Gastrocnemius medialis (tissue), 4 donors: ENCODE measurements around the gene XYLB. TPM values are rescaled to one million over a fixed set of nuclear protein-coding genes. Genes with fewer than 3 reads are reported as not detected.

Source experiments
- ATAC-seq, 2 donors: fragments of 150-250 bp; one replicate each; pipeline ENCODE4 v1.9.1; 2016
- DNase-seq, 2 donors: peaks; one replicate each; pipeline ENCODE4 v3.0.0-alpha.2; 2019
- H3K27ac ChIP-seq, 4 donors: fragments of 200-600 bp; sonication (generic); 1 replicate in 1 of 4; 2 replicates in 3 of 4; pipeline ENCODE4 v1.5.1; 2016 to 2018; ENCODE audit warnings: mild to moderate bottlenecking in 2 of 4, moderate library complexity in 1 of 4
- H3K27me3 ChIP-seq, 3 donors: fragments of 200-600 bp; sonication (generic) in 2 of 3; 1 replicate in 1 of 3; 2 replicates in 2 of 3; pipeline versions ENCODE4 v1.5.1 to v1.6.0; 2016 to 2019; ENCODE audit warnings: mild to moderate bottlenecking in 1 of 3, moderate library complexity in 1 of 3
- H3K36me3 ChIP-seq, 2 donors: fragments of 200-600 bp; sonication (generic) in 1 of 2; one replicate each; pipeline ENCODE4 v1.5.1; 2017 to 2018
- H3K4me1 ChIP-seq, 2 donors: fragments of 200-600 bp; sonication (generic) in 1 of 2; one replicate each; pipeline ENCODE4 v1.5.1; 2016 to 2017; ENCODE audit warnings: mild to moderate bottlenecking in 2 of 2
- H3K4me3 ChIP-seq, 4 donors: fragments of 200-600 bp; sonication (generic) in 3 of 4; 1 replicate in 1 of 4; 2 replicates in 3 of 4; pipeline ENCODE4 v1.5.1; 2016 to 2019; ENCODE audit warnings: mild to moderate bottlenecking in 2 of 4
- H3K9me3 ChIP-seq, 3 donors: fragments of 200-600 bp; sonication (generic) in 2 of 3; 1 replicate in 1 of 3; 2 replicates in 2 of 3; pipeline ENCODE4 v1.5.1; 2016 to 2019
- POLR2A ChIP-seq, 2 donors: fragments of 450-650 bp; IDR thresholded peaks; one replicate each; pipeline ENCODE4 v1.6.1; 2017; ENCODE audit warnings: antibody characterized with exemption in 2 of 2, mild to moderate bottlenecking in 2 of 2, moderate library complexity in 2 of 2
- in situ Hi-C, 4 donors: fragments of 200-750 bp; cut with MboI; loops; one replicate each; pipeline versions ENCODE4 v1.15.0 to v1.8.0; 2017; ENCODE audit warnings: low sequenced_read_pairs in 4 of 4
- intact Hi-C: fragments of 100-400 bp; cut with DNase I; formaldehyde crosslinking; loops from one replicate; pipeline ENCODE4 v1.15.1; 2023; ENCODE audit warnings: low total_unique reads
- total RNA-seq, 4 donors: library from RNA; depleted of rRNA; stranded (reverse); fragments of >200 nt; gene quantifications; one replicate each; pipeline versions ENCODE4 v1.1.0 to v1.2.3, GENCODE V29; 2016
- TF ChIP-seq, protein P1 (sequence below), 5 experiments: fragments of 450-650 bp in 3 of 5; fragments of 200-600 bp in 2 of 5; sonication (generic) in 2 of 5; IDR thresholded peaks in 4 of 5; conservative IDR thresholded peaks in 1 of 5; 1 replicate in 4 of 5; 2 replicates in 1 of 5; pipeline ENCODE4 v1.5.1; 2016 to 2019; ENCODE audit warnings: antibody characterized with exemption in 5 of 5, mild to moderate bottlenecking in 3 of 5, moderate library complexity in 3 of 5

Gene XYLB
- total RNA-seq, 4 donors from 2014 or later, result 0.23 to 1.1 (median 0.44) TPM

DNA sequence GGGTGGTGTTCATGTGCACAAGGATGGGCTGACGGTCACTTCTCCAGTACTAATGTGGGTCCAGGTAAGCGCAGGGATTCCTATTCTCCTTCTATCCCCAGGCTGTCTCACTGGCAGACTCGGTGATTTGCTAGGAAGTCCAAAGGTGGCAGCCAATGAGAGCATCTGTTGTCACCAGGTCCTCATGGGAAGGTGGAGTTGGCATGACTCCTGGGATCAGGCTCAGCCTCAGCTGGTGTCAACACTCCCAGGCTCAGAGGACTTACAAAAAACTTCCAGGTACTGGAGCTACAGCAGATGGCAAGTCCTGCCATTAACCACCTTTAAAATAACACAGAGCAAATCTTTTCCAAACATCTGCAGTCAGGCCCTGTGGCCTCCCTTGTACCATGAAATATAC, 13.8 kb downstream of the XYLB start:
- Histone ChIP-seq H3K27me3 (no peaks in the 10 kb centered on the region), H3K9me3 (no peaks in the 10 kb centered on the region), H3K27ac (no peak overlapping the region), H3K4me3 (no peak overlapping the region), H3K36me3 (no peaks in the 10 kb centered on the region), H3K4me1 (no peaks in the 10 kb centered on the region)
- in situ Hi-C loops, result no loop called here
- DNase-seq, result no peak
- no peak for ATAC-seq
- intact Hi-C loops, result no loop called here
- no peak for TF ChIP-seq POLR2A (IDR thresholded peaks at IDR 0.05)
- TF ChIP-seq, protein P1, sequence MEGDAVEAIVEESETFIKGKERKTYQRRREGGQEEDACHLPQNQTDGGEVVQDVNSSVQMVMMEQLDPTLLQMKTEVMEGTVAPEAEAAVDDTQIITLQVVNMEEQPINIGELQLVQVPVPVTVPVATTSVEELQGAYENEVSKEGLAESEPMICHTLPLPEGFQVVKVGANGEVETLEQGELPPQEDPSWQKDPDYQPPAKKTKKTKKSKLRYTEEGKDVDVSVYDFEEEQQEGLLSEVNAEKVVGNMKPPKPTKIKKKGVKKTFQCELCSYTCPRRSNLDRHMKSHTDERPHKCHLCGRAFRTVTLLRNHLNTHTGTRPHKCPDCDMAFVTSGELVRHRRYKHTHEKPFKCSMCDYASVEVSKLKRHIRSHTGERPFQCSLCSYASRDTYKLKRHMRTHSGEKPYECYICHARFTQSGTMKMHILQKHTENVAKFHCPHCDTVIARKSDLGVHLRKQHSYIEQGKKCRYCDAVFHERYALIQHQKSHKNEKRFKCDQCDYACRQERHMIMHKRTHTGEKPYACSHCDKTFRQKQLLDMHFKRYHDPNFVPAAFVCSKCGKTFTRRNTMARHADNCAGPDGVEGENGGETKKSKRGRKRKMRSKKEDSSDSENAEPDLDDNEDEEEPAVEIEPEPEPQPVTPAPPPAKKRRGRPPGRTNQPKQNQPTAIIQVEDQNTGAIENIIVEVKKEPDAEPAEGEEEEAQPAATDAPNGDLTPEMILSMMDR (IDR thresholded peaks at IDR 0.05 in 4 of 5, conservative IDR thresholded peaks at IDR 0.05 in 1 of 5), result no peak

DNA sequence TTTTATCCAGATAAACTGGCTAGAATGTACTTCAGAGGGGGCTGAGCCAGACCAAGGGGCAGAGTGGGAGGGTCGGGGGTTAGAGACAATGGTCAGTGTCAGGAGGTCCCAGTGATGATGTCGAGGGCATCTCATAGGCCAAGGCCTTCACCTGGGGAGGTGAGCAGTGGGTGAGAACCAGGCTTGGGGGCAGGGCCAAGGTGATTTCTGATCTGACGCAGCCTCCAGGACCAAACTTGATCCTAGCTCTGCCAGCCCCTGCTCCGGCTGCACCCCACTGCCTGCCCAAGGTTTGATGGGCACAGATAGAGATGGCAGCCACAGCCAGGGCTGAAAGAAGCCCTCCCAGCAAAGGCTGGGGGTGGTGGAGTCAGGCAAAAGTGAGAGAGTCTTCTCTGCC, 14.9 kb downstream of the XYLB start:
- intact Hi-C loops (no loop called here), in situ Hi-C loops (no loop called here)
- Histone ChIP-seq H3K4me3 (no peak overlapping the region), H3K36me3 (no peaks in the 10 kb centered on the region), H3K4me1 (no peaks in the 10 kb centered on the region), H3K9me3 (no peaks in the 10 kb centered on the region), H3K27ac (no peak overlapping the region), H3K27me3 (no peaks in the 10 kb centered on the region)
- TF ChIP-seq, protein P1 (IDR thresholded peaks at IDR 0.05 in 4 of 5, conservative IDR thresholded peaks at IDR 0.05 in 1 of 5), result no peak
- TF ChIP-seq POLR2A (IDR thresholded peaks at IDR 0.05), result no peak
- no peak for ATAC-seq
- no peak for DNase-seq

DNA sequence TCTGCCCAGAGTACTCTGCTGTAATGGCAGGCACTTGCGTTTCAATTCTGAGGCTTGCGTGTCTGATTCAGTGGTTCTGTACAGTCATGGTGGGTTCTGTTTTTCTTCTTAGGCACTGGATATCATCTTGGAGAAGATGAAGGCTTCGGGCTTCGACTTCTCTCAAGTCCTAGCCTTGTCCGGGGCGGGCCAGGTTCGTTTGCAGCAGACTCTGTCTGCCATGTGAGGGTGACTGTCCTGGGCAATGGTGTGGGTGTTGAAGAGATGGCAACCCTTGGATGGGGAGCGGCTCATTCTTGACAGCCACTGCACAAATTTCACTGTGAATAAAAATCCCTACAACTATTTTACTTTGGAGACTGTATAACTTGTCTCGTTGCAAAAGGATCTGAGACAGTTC, 16.2 kb downstream of the XYLB start:
- H3K36me3 ChIP-seq, result no peaks in the 10 kb centered on the region
- no peak overlapping the region for H3K4me3 ChIP-seq
- DNase-seq, result no peak
- H3K27me3 ChIP-seq, result no peaks in the 10 kb centered on the region
- intact Hi-C loops, result no loop called here
- no peak for TF ChIP-seq POLR2A (IDR thresholded peaks at IDR 0.05)
- TF ChIP-seq, protein P1 (IDR thresholded peaks at IDR 0.05 in 4 of 5, conservative IDR thresholded peaks at IDR 0.05 in 1 of 5), result no peak
- in situ Hi-C loops, result no loop called here
- ATAC-seq, result no peak
- no peaks in the 10 kb centered on the region for H3K9me3 ChIP-seq
- no peaks in the 10 kb centered on the region for H3K4me1 ChIP-seq
- H3K27ac ChIP-seq, result no peak overlapping the region

DNA sequence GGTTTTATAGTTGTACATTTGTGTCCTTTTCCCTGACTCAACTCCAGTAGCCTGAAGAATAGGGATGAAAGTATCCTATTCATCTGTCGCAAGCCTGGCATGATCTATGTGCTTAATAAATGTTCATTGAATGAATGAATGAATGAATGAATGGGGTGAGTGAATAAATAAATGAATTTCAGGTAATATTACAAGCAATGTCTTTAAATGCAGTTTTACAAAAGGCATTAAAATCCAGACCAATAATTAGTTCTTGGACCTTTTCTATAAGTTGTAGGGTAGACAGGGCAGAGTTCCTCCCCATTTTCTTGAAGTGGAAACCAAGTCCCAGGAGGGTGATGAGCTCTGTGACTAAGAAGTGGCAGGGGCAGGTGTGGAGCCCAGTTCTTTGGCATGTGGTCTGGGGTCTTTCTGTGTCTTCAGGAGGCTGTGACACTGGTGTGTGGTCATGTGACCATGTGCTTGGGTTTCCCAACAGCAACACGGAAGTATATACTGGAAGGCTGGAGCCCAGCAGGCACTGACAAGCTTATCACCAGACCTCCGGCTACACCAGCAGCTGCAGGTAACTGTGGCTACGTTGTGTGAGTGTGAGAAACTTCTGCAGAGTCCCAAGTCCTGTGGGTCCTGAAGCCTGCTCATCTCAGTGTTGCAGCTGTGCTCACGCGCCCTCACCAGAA, 18.3 kb downstream of the XYLB start:
- no peak for ATAC-seq
- intact Hi-C loops, result no loop called here
- Histone ChIP-seq H3K36me3 (no peaks in the 10 kb centered on the region), H3K27me3 (no peaks in the 10 kb centered on the region), H3K9me3 (no peaks in the 10 kb centered on the region), H3K4me3 (no peak overlapping the region), H3K27ac (no peak overlapping the region), H3K4me1 (no peaks in the 10 kb centered on the region)
- DNase-seq, result no peak
- in situ Hi-C loops, result no loop called here
- TF ChIP-seq, protein P1 (IDR thresholded peaks at IDR 0.05 in 4 of 5, conservative IDR thresholded peaks at IDR 0.05 in 1 of 5), result no peak
- no peak for TF ChIP-seq POLR2A (IDR thresholded peaks at IDR 0.05)
